ENCODE data around the gene CES1.
"Not testable (repeated sequence)": the region's sequence is repeated elsewhere in the genome, so short reads cannot be mapped to it uniquely, and the experiment has no call there.

CES1 gene

GRCh38 chr16:55839115-55839514 is 6.2 kb upstream of the CES1 start:
- Histone ChIP-seq H2BK5ac (ENCODE audit: low read depth, low read length, poor library complexity) (no peak overlapping the region), H2AFZ (ENCODE audit: insufficient read depth, low read length, poor library complexity) (no peak overlapping the region), H4K91ac (ENCODE audit: low read depth, low read length) (no peak overlapping the region), H2BK120ac (ENCODE audit: insufficient read depth, low read length, poor library complexity) (no peak overlapping the region), H3K14ac (ENCODE audit: low read length) (no peak overlapping the region), H2AK5ac (ENCODE audit: low read length) (no peak overlapping the region), H3K18ac (ENCODE audit: low read length) (no peak overlapping the region), H3K4me1 (ENCODE audit: control insufficient read depth in 1 of 2, insufficient read depth in 2 of 2, low read length in 2 of 2) (peaks cover 0 to 4% of the 10 kb centered on the region in 2 experiments), H4K12ac (ENCODE audit: low read depth, low read length) (no peak overlapping the region), H3K9ac (ENCODE audit: low read length) (no peak overlapping the region), H3K4me2 (ENCODE audit: low read length) (no peak overlapping the region), H3K4ac (ENCODE audit: low read depth, low read length) (no peak overlapping the region), H3K79me1 (ENCODE audit: low read length) (no peaks in the 10 kb centered on the region), H3K9me3 (ENCODE audit: insufficient read depth, low read depth, low read length) (no peaks in the 10 kb centered on the region), H3K27ac (ENCODE audit: low read depth, low read length) (no peak overlapping the region), H4K8ac (ENCODE audit: low read depth, low read length) (no peak overlapping the region), H3K4me3 (ENCODE audit: low read depth, low read length) (no peak overlapping the region), H3K27me3 (ENCODE audit: insufficient read depth, low read length) (no peaks in the 10 kb centered on the region), H2BK12ac (ENCODE audit: low read length) (no peak overlapping the region), H3K79me2 (ENCODE audit: control insufficient read depth, insufficient read depth, low read length, poor library complexity) (no peaks in the 10 kb centered on the region), H3K23ac (ENCODE audit: low read length) (no peak overlapping the region), H3K36me3 (ENCODE audit: control insufficient read depth in 1 of 2, insufficient read depth in 2 of 2, low read length in 2 of 2) (no peaks in the 10 kb centered on the region)
- DNase-seq = no peak
- no CpG with 5 or more reads among the region's 2 CpGs for WGBS (ENCODE audit: extremely low coverage, insufficient coverage, insufficient read length)

- H2BK120ac ChIP-seq (ENCODE audit: insufficient read depth, low read length, poor library complexity) = no peak overlapping the region
- no peak overlapping the region for H4K12ac ChIP-seq (ENCODE audit: low read depth, low read length)
- no peak overlapping the region for H2AFZ ChIP-seq (ENCODE audit: insufficient read depth, low read length, poor library complexity)
- no peak overlapping the region for H3K14ac ChIP-seq (ENCODE audit: low read length)
- H3K23ac ChIP-seq (ENCODE audit: low read length) = no peak overlapping the region
- H3K4me3 ChIP-seq (ENCODE audit: low read depth, low read length) = no peak overlapping the region
- no peak overlapping the region for H3K9ac ChIP-seq (ENCODE audit: low read length)
- H3K18ac ChIP-seq (ENCODE audit: low read length) = no peak overlapping the region
- DNase-seq = no peak
- H3K79me2 ChIP-seq (ENCODE audit: control insufficient read depth, insufficient read depth, low read length, poor library complexity) = no peaks in the 10 kb centered on the region
- H4K8ac ChIP-seq (ENCODE audit: low read depth, low read length) = no peak overlapping the region
- no peak overlapping the region for H3K4ac ChIP-seq (ENCODE audit: low read depth, low read length)
- H3K4me2 ChIP-seq (ENCODE audit: low read length) = no peak overlapping the region
- H3K36me3 ChIP-seq (ENCODE audit: control insufficient read depth in 1 of 2, insufficient read depth in 2 of 2, low read length in 2 of 2) = no peaks in the 10 kb centered on the region
- H2BK12ac ChIP-seq (ENCODE audit: low read length) = no peak overlapping the region
- H2BK5ac ChIP-seq (ENCODE audit: low read depth, low read length, poor library complexity) = no peak overlapping the region
- H2AK5ac ChIP-seq (ENCODE audit: low read length) = no peak overlapping the region
- H3K79me1 ChIP-seq (ENCODE audit: low read length) = no peaks in the 10 kb centered on the region
- H3K27ac ChIP-seq (ENCODE audit: low read depth, low read length) = no peak overlapping the region
- WGBS (ENCODE audit: extremely low coverage, insufficient coverage, insufficient read length) = no CpG with 5 or more reads among the region's 4 CpGs
- H3K9me3 ChIP-seq (ENCODE audit: insufficient read depth, low read depth, low read length) = no peaks in the 10 kb centered on the region
- no peaks in the 10 kb centered on the region for H3K27me3 ChIP-seq (ENCODE audit: insufficient read depth, low read length)
- peaks cover 0 to 4% of the 10 kb centered on the region in 2 experiments for H3K4me1 ChIP-seq (ENCODE audit: control insufficient read depth in 1 of 2, insufficient read depth in 2 of 2, low read length in 2 of 2)
- H4K91ac ChIP-seq (ENCODE audit: low read depth, low read length) = no peak overlapping the region
These were observed 3.3 kb upstream of the CES1 start for GRCh38 chr16:55836158-55836611.

GRCh38 chr16:55835581-55835980 is 2.7 kb upstream of the CES1 start:
- no peaks in the 10 kb centered on the region for H3K79me1 ChIP-seq (ENCODE audit: low read length)
- H2AK5ac ChIP-seq (ENCODE audit: low read length) = no peak overlapping the region
- H3K18ac ChIP-seq (ENCODE audit: low read length) = no peak overlapping the region
- H4K91ac ChIP-seq (ENCODE audit: low read depth, low read length) = no peak overlapping the region
- H3K4me2 ChIP-seq (ENCODE audit: low read length) = no peak overlapping the region
- H2AFZ ChIP-seq (ENCODE audit: insufficient read depth, low read length, poor library complexity) = no peak overlapping the region
- no peaks in the 10 kb centered on the region for H3K27me3 ChIP-seq (ENCODE audit: insufficient read depth, low read length)
- no peaks in the 10 kb centered on the region for H3K36me3 ChIP-seq (ENCODE audit: control insufficient read depth in 1 of 2, insufficient read depth in 2 of 2, low read length in 2 of 2)
- H3K4me3 ChIP-seq (ENCODE audit: low read depth, low read length) = no peak overlapping the region
- H3K4me1 ChIP-seq (ENCODE audit: control insufficient read depth in 1 of 2, insufficient read depth in 2 of 2, low read length in 2 of 2) = peaks cover 0 to 4% of the 10 kb centered on the region in 2 experiments
- H3K9ac ChIP-seq (ENCODE audit: low read length) = no peak overlapping the region
- H4K8ac ChIP-seq (ENCODE audit: low read depth, low read length) = no peak overlapping the region
- DNase-seq = no peak
- no peak overlapping the region for H2BK12ac ChIP-seq (ENCODE audit: low read length)
- H3K9me3 ChIP-seq (ENCODE audit: insufficient read depth, low read depth, low read length) = no peaks in the 10 kb centered on the region
- no peak overlapping the region for H3K14ac ChIP-seq (ENCODE audit: low read length)
- H3K4ac ChIP-seq (ENCODE audit: low read depth, low read length) = no peak overlapping the region
- no peaks in the 10 kb centered on the region for H3K79me2 ChIP-seq (ENCODE audit: control insufficient read depth, insufficient read depth, low read length, poor library complexity)
- H3K27ac ChIP-seq (ENCODE audit: low read depth, low read length) = no peak overlapping the region
- no peak overlapping the region for H2BK120ac ChIP-seq (ENCODE audit: insufficient read depth, low read length, poor library complexity)
- H2BK5ac ChIP-seq (ENCODE audit: low read depth, low read length, poor library complexity) = no peak overlapping the region
- H4K12ac ChIP-seq (ENCODE audit: low read depth, low read length) = no peak overlapping the region
- no peak overlapping the region for H3K23ac ChIP-seq (ENCODE audit: low read length)
- no CpG with 5 or more reads among the region's 1 CpG for WGBS (ENCODE audit: extremely low coverage, insufficient coverage, insufficient read length)

- H3K9me3 ChIP-seq (ENCODE audit: insufficient read depth, low read depth, low read length); H4K91ac ChIP-seq (ENCODE audit: low read depth, low read length); DNase-seq; H3K4me3 ChIP-seq (ENCODE audit: low read depth, low read length); H4K8ac ChIP-seq (ENCODE audit: low read depth, low read length); H3K27ac ChIP-seq (ENCODE audit: low read depth, low read length); H3K79me2 ChIP-seq (ENCODE audit: control insufficient read depth, insufficient read depth, low read length, poor library complexity); H2AFZ ChIP-seq (ENCODE audit: insufficient read depth, low read length, poor library complexity); H3K4me1 ChIP-seq (ENCODE audit: control insufficient read depth in 1 of 2, insufficient read depth in 2 of 2, low read length in 2 of 2); H3K9ac ChIP-seq (ENCODE audit: low read length); H2BK12ac ChIP-seq (ENCODE audit: low read length); H3K4ac ChIP-seq (ENCODE audit: low read depth, low read length); H3K18ac ChIP-seq (ENCODE audit: low read length); H3K79me1 ChIP-seq (ENCODE audit: low read length); H3K4me2 ChIP-seq (ENCODE audit: low read length); H4K12ac ChIP-seq (ENCODE audit: low read depth, low read length); H2BK5ac ChIP-seq (ENCODE audit: low read depth, low read length, poor library complexity); H2AK5ac ChIP-seq (ENCODE audit: low read length); H3K23ac ChIP-seq (ENCODE audit: low read length); H3K36me3 ChIP-seq (ENCODE audit: control insufficient read depth in 1 of 2, insufficient read depth in 2 of 2, low read length in 2 of 2); H3K27me3 ChIP-seq (ENCODE audit: insufficient read depth, low read length); H2BK120ac ChIP-seq (ENCODE audit: insufficient read depth, low read length, poor library complexity); H3K14ac ChIP-seq (ENCODE audit: low read length): not testable (repeated sequence)
- no CpG with 5 or more reads among the region's 3 CpGs for WGBS (ENCODE audit: extremely low coverage, insufficient coverage, insufficient read length)
These were observed 2.3 kb upstream of the CES1 start for GRCh38 chr16:55835173-55835572.
